Urothelium cell line (cell line): ENCODE results near the gene EVI5L.
"Not testable (repeated sequence)": the region's sequence is repeated elsewhere in the genome, so short reads cannot be mapped to it uniquely, and the experiment has no call there.

Experiments used
- DNase-seq: peaks from one replicate; pipeline ENCODE4 v3.0.0; 2011; ENCODE audit warnings: low spot score, mixed read lengths
- FAIRE-seq: peaks from 2 replicates; lab custom pipeline; 2011; peaks lifted over from hg19 to GRCh38; lab: Jason Lieb, UNC

EVI5L gene

DNA sequence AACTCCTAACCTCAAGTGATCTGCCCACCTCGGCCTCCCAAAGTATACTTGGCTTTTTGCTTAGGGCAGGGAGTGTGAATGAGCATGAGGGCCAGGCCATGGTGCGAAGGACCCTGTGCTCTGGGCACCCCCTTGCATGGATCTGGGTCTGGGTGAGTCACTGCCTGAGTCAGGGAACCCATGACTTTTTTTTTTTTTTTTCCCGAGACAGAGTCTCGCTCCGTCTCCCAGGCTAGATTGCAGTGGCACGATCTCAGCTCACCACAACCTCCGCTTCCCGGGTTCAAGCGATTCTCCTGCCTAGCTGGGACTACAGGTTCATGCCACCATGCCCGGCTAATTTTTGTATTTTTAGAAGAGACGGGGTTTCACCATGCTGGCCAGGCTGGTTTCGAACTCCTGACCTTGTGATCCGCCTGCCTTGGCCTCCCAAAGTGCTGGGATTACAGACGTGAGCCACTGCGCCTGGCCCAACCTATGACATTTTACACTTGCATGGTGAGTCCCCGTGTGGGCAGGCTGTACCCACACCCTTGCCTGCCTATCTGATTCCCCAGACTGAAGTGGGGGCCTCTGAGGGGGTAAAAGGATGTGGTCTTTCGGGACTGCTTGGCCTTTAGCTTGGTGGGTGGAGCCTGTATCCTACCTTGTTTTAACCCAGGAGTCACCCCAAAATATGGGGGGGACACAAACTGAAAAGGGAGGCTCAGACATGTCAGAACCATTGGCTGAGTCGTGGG lies 63.5 kb downstream of the EVI5L start:
- not testable (repeated sequence) for FAIRE-seq
- DNase-seq, result peak; percentile 27

DNA sequence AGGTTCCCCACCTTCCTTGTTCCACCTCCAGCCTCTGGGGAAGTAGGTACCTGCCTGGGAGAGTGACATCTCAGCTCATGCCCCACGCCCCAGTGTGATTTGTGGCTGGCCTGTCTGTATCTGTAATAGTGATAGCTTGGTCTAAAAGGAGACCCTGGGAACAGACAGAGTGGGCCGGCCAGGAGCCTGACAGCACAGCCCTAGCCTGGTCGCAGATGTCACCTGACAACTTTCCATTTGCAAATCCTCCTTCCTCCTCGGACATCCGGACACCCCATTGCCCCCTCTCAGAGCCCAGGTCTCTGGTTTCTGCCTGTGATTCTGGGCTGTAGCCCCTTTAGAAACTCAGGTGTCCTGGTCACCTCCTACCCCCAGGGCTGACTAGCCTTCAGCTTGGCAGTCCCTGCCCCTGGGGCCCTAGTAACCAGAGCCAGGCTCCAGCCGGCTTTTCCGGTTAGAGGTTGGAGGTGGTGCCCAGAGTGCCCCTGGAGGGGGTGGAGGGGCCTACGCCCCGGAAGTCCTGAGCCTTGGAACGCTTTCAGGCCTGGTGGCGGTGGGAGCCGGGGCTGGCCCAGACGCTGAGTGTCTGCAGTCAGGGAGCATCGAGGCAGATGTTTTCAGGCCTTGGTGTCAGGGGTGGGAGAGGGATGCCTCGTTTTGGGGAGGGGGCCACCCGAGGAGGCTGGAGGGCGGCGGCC lies 64.7 kb downstream of the EVI5L start:
- no peak for FAIRE-seq
- no peak for DNase-seq

GRCh38 chr19:7895565-7895964 lies 65.5 kb downstream of the EVI5L start:
- no peak for DNase-seq
- no peak for FAIRE-seq

GRCh38 chr19:7897292-7897691 lies 67.3 kb downstream of the EVI5L start:
- no peak for DNase-seq
- no peak for FAIRE-seq

DNA sequence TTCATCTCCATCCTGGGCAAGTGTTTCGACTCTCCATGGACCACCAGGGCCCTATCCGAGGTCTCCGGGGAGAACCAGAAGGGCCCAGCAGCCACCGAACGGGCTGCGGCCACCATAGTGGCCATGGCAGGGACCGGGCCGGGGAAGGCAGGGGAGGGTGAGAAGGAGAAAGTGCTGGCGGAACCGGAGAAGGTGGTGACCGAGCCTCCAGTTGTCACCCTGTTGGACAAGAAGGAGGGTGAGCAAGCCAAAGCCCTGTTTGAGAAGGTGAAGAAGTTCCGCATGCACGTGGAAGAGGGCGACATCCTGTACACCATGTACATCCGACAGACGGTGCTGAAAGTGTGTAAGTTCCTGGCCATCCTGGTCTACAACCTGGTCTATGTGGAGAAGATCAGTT lies 68.9 kb downstream of the EVI5L start:
- no peak for DNase-seq
- no peak for FAIRE-seq

- FAIRE-seq, result no peak
- DNase-seq, result no peak
Observed at GRCh38 chr19:7899751-7900378, 69.8 kb downstream of the EVI5L start.

DNA sequence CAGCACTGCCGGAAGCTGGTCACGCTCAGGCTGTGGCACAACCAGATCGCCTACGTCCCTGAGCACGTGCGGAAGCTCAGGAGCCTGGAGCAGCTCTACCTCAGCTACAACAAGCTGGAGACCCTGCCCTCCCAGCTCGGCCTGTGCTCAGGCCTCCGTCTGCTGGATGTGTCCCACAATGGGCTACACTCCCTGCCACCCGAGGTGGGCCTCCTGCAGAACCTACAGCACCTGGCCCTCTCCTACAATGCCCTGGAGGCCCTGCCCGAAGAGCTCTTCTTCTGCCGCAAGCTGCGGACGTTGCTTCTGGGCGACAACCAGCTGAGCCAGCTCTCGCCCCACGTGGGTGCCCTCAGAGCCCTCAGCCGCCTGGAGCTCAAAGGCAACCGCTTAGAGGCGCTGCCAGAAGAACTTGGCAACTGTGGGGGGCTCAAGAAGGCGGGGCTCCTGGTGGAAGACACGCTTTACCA lies 70.4 kb downstream of the EVI5L start:
- no peak for FAIRE-seq

GRCh38 chr19:7900931-7901330 lies 70.9 kb downstream of the EVI5L start:
- DNase-seq (no peak), FAIRE-seq (no peak)

More for the DNA sequence above, 70.4 kb downstream of the EVI5L start:
- no peak for DNase-seq

- FAIRE-seq (no peak), DNase-seq (no peak)
Observed at GRCh38 chr19:7901337-7901736, 71.3 kb downstream of the EVI5L start.

GRCh38 chr19:7902796-7903243 lies 72.8 kb downstream of the EVI5L start:
- FAIRE-seq (no peak), DNase-seq (no peak)

- DNase-seq (peak; percentile 95), FAIRE-seq (peak; percentile 96)
Observed at GRCh38 chr19:7903244-7904073, 73.4 kb downstream of the EVI5L start, which contains the start of gene MAP2K7. MAP2K7 (plus strand) TSS chr19:7903877; CDS start chr19:7903945, 68 bp downstream.

DNA sequence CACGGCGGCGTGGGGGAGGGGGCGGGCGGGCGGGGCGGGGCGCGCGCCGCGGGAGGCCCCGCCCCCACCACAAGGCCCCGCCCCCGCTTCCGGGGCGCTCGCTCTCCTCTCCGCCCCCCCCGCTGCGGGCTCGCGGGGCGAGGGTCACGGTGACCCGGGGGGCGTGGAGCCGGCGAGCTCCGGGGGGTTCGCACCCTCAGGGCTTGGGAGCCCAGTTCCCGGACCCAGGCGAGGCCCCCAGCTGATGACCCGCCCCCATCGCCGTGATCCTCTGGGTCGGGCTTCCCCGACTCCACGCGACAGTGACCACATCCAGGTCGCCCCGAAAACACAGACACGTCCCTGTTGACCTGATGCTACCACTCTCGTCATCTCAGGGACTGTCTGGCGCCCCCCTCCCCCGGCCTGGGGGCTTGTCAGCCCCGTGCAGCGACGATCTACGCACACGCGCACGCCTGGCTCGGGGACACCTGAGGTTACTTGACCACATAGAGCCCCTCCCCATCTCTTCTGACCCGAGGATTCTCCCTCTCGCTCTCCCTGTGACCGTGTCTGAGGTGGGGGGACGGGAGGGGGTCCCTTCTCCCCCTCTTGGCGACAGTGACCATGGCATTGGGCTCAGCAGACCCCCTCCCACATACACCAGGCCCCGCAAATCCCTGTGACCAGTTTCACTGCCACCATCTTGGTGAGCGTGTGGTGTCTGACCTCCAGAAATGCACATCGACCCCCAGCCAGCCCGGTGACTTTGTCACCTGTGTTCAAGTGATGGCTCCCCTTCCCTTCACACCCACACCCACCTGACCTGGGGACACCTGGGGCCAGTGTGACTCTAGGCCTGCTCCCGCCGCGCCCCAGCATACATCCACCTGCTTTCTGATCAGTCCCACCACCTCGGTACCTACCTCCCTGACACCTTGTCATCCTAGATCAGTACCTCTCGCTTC lies 74.3 kb downstream of the EVI5L start:
- FAIRE-seq (no peak), DNase-seq (peak; percentile 53)

DNA sequence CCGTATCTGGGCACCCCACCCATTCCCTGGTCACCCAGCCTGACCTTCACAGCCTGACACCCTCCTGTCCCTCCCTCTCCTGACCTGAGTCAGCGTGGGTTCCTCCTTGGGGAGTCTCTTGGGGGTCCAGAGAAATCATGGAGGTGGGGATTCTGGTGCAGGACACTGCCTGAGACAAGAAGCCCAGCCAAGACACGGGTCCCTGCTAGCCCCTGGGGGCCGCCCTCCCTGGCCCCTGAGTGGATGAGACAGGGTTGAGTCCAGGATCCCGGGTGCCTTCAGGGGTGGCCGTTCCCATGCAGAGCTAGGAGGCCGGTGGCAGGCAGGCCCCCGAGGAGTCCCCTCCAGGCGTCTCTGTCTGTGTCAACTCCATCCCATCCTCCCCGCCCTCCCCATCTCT lies 75.2 kb downstream of the EVI5L start:
- DNase-seq (no peak), FAIRE-seq (no peak)

GRCh38 chr19:7905859-7906258 lies 75.8 kb downstream of the EVI5L start:
- DNase-seq, result no peak
- FAIRE-seq, result no peak

DNA sequence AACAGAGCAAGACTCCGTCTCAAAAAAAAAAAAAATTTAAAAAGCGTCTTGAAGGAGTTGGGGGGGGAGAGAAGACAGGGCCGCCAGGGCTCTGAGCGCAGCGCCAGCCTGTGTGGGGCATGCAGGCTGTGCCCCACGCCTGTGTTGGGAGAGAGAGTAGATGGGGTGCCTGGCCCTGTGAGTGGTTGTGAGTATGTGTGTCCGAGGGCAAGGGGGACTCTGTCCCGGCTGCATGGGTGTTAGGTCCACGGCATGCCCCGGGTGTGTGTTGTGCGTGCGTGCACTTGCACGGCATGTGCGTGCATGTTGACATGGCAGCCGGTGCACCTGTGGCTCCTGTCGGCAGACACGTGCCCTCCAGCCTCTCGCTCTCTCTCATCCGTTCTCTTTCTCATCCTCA lies 77.1 kb downstream of the EVI5L start:
- DNase-seq (no peak), FAIRE-seq (no peak)

GRCh38 chr19:7907544-7907943 lies 77.5 kb downstream of the EVI5L start:
- no peak for FAIRE-seq
- DNase-seq, result no peak

GRCh38 chr19:7908078-7908699 lies 78.2 kb downstream of the EVI5L start:
- DNase-seq (no peak), FAIRE-seq (no peak)

- FAIRE-seq (no peak), DNase-seq (no peak)
Observed at GRCh38 chr19:7908742-7909461, 78.9 kb downstream of the EVI5L start.
